SK-N-SH (cell line): ENCODE measurements around the gene GAB4. TPM values are rescaled to one million over a fixed set of nuclear protein-coding genes. Genes with fewer than 3 reads are reported as not detected.

Source experiments
- CTCF ChIA-PET: fragments of 300-600, 350-600 bp; formaldehyde crosslinking; extraction: SDS; loops from one replicate; lab custom pipeline; 2021; lab: Yijun Ruan, JAX
- POLR2A ChIA-PET: fragments of 350-600 bp; sonication (Branson Sonifier 250); formaldehyde crosslinking; extraction: SDS; loops from one replicate; lab custom pipeline; 2020; ENCODE audit warnings: antibody characterized with exemption, inconsistent platforms; lab: Yijun Ruan, JAX
- DNase-seq: peaks from one replicate; pipeline ENCODE4 v3.0.0; 2012
- H2AFZ ChIP-seq: fragments of 200-600 bp; sonication (generic); 2 replicates; pipeline ENCODE4 v1.8.1; 2016; ENCODE audit warnings: antibody characterized with exemption, mild to moderate bottlenecking, low read depth
- H3F3A ChIP-seq: fragments of 200-600 bp; sonication (generic); replicated peaks from 2 replicates; pipeline ENCODE3; 2016; ENCODE audit warnings: antibody characterized with exemption, mild to moderate bottlenecking; ENCODE audit not compliant: insufficient read depth
- H3K27ac ChIP-seq, 2 experiments: fragments of 200-500 bp in 1 of 2; fragments of 200-600 bp in 1 of 2; sonication (Bioruptor generic) in 1 of 2; sonication (generic), shearing (Covaris generic) in 1 of 2; 2 replicates each; pipeline versions ENCODE4 v1.5.1 to v1.6.1; 2014 to 2016; ENCODE audit warnings: low read depth in 2 of 2, inconsistent platforms in 1 of 2, low read length in 1 of 2, mild to moderate bottlenecking in 1 of 2, mixed read lengths in 1 of 2
- H3K27me3 ChIP-seq: fragments of 200-600 bp; sonication (generic), shearing (Covaris generic); 2 replicates; pipeline ENCODE4 v1.6.1; 2016; ENCODE audit warnings: mixed run types; ENCODE audit not compliant: insufficient read depth
- H3K36me3 ChIP-seq, 2 experiments: fragments of 200-500 bp in 1 of 2; fragments of 200-600 bp in 1 of 2; sonication (Bioruptor generic) in 1 of 2; sonication (generic) in 1 of 2; replicated peaks in 1 of 2; 2 replicates each; pipeline versions ENCODE3 to v1.5.1; 2014 to 2016; ENCODE audit warnings: low read length in 1 of 2, mild to moderate bottlenecking in 1 of 2; ENCODE audit not compliant: insufficient read depth in 2 of 2, control insufficient read depth in 1 of 2
- H3K4me1 ChIP-seq, 2 experiments: fragments of 200-500 bp in 1 of 2; fragments of 200-600 bp in 1 of 2; sonication (Bioruptor generic) in 1 of 2; sonication (generic), shearing (Covaris generic) in 1 of 2; 2 replicates each; pipeline versions ENCODE4 v1.5.1 to v1.6.1; 2014 to 2016; ENCODE audit warnings: low read depth in 1 of 2, low read length in 1 of 2, mixed run types in 1 of 2; ENCODE audit not compliant: insufficient read depth in 2 of 2, control insufficient read depth in 1 of 2
- H3K4me2 ChIP-seq: fragments of 200-600 bp; sonication (generic), shearing (Covaris generic); 2 replicates; pipeline ENCODE4 v1.6.1; 2017; ENCODE audit warnings: mixed run types
- H3K4me3 ChIP-seq, 2 experiments: fragments of 200-500 bp in 1 of 2; fragments of 200-600 bp in 1 of 2; sonication (Bioruptor generic) in 1 of 2; sonication (generic), shearing (Covaris generic) in 1 of 2; 2 replicates each; pipeline versions ENCODE4 v1.5.1 to v1.8.1; 2014 to 2016; ENCODE audit warnings: low read depth in 2 of 2, inconsistent platforms in 1 of 2, low read length in 1 of 2, mild to moderate bottlenecking in 1 of 2, mixed read lengths in 1 of 2, moderate library complexity in 1 of 2
- H3K79me2 ChIP-seq: fragments of 200-600 bp; sonication (generic); 2 replicates; pipeline ENCODE4 v1.8.1; 2017; ENCODE audit warnings: mild to moderate bottlenecking; ENCODE audit not compliant: insufficient read depth
- H3K9ac ChIP-seq: fragments of 200-600 bp; sonication (generic); 2 replicates; pipeline ENCODE4 v1.6.1; 2017; ENCODE audit warnings: mixed run types
- H3K9me2 ChIP-seq: fragments of 200-600 bp; sonication (generic); 2 replicates; pipeline ENCODE4 v1.6.1; 2017; ENCODE audit warnings: mixed run types
- H3K9me3 ChIP-seq: fragments of 200-600 bp; sonication (generic); 2 replicates; pipeline ENCODE4 v1.6.1; 2017; ENCODE audit warnings: mixed run types, mild to moderate bottlenecking, moderate library complexity
- H4K20me1 ChIP-seq: fragments of 200-600 bp; sonication (generic); 2 replicates; pipeline ENCODE4 v1.6.1; 2017; ENCODE audit warnings: mild to moderate bottlenecking, mixed run types; ENCODE audit not compliant: insufficient read depth
- CHD2 ChIP-seq: fragments of 150-350 bp; IDR thresholded peaks from 2 replicates; pipeline ENCODE4 v1.6.1; 2018; ENCODE audit warnings: low read length; ENCODE audit not compliant: partially characterized antibody
- CTCF ChIP-seq: fragments of 200-600 bp; sonication (generic); IDR thresholded peaks from 2 replicates; pipeline ENCODE4 v1.6.1; 2017; ENCODE audit warnings: antibody characterized with exemption, mild to moderate bottlenecking, moderate library complexity
- ELF1 ChIP-seq: IDR thresholded peaks from 2 replicates; pipeline ENCODE4 v1.4.0; 2012
- FOSL2 ChIP-seq: IDR thresholded peaks from 2 replicates; pipeline ENCODE4 v1.4.0; 2012; ENCODE audit warnings: low read depth, mild to moderate bottlenecking, moderate library complexity, borderline replicate concordance
- FOXJ3 ChIP-seq: sonication (generic); formaldehyde crosslinking; IDR thresholded peaks from 2 replicates; pipeline ENCODE4 v1.5.1; 2020; ENCODE audit warnings: mild to moderate bottlenecking, missing genetic modification reagents
- GABPA ChIP-seq: IDR thresholded peaks from 2 replicates; pipeline ENCODE4 v1.4.0; 2012; ENCODE audit warnings: low read depth, mild to moderate bottlenecking
- JUND ChIP-seq: IDR thresholded peaks from 2 replicates; pipeline ENCODE4 v1.4.0; 2012
- MEF2A ChIP-seq: IDR thresholded peaks from 2 replicates; pipeline ENCODE4 v1.4.0; 2012; ENCODE audit warnings: low read depth, borderline replicate concordance
- NFIC ChIP-seq: IDR thresholded peaks from 2 replicates; pipeline ENCODE4 v1.4.0; 2012; ENCODE audit warnings: borderline replicate concordance
- NRF1 ChIP-seq: IDR thresholded peaks from 2 replicates; pipeline ENCODE4 v1.6.1; 2012; ENCODE audit warnings: low read depth, mild to moderate bottlenecking, low read length
- PBX3 ChIP-seq: IDR thresholded peaks from 2 replicates; pipeline ENCODE4; 2012
- RXRA ChIP-seq: IDR thresholded peaks from 2 replicates; pipeline ENCODE4 v1.4.0; 2012; ENCODE audit warnings: low read depth, mild to moderate bottlenecking, borderline replicate concordance
- TEAD4 ChIP-seq: IDR thresholded peaks from 2 replicates; pipeline ENCODE4 v1.4.0; 2012; ENCODE audit warnings: mild to moderate bottlenecking, borderline replicate concordance; ENCODE audit not compliant: insufficient read depth
- USF1 ChIP-seq: IDR thresholded peaks from 2 replicates; pipeline ENCODE4 v1.4.0; 2012; ENCODE audit warnings: low read depth, borderline replicate concordance
- USF2 ChIP-seq: fragments of 150-350 bp; IDR thresholded peaks from 2 replicates; pipeline ENCODE4 v1.6.1; 2017; ENCODE audit warnings: antibody characterized with exemption, low read length, low read depth, borderline replicate concordance
- YY1 ChIP-seq: IDR thresholded peaks from 2 replicates; pipeline ENCODE4 v1.4.0; 2012; ENCODE audit warnings: low read depth, mild to moderate bottlenecking
- WGBS: methylation state at CpG from one replicate; pipeline ENCODE4 v1.1.6; 2017; ENCODE audit warnings: low lambda C conversion rate; 5-methylcytosine and 5-hydroxymethylcytosine counted together
- polyA plus RNA-seq, 3 experiments: library from polyadenylated mRNA; depleted of rRNA; stranded (reverse); fragments of >200 nt; gene quantifications; 2 replicates each; pipeline ENCODE4 v1.2.3, GENCODE V29; 2012

The GAB4 gene
- polyA plus RNA-seq, 1 of the 3 experiments (the other 2 are of a cell fraction), result not detected

GRCh38 chr22:16959345-16959930 lies 48.6 kb downstream of the GAB4 start:
- H3K4me2 ChIP-seq, result no peak overlapping the region
- no peak for DNase-seq
- 9% methylated on average over 10 of the region's 10 CpGs for WGBS
- H3K36me3 ChIP-seq, result no peaks in the 10 kb centered on the region
- no peaks in the 10 kb centered on the region for H3K79me2 ChIP-seq
- POLR2A ChIA-PET, result no interaction called here
- no peaks in the 10 kb centered on the region for H3K9me2 ChIP-seq
- no peak overlapping the region for H3K27ac ChIP-seq
- H3K9ac ChIP-seq, result no peak overlapping the region
- no peaks in the 10 kb centered on the region for H3F3A ChIP-seq
- no peaks in the 10 kb centered on the region for H3K4me1 ChIP-seq
- no peak overlapping the region for H3K4me3 ChIP-seq
- no peaks in the 10 kb centered on the region; the same call in 1 of the 2 replicates for H3K27me3 ChIP-seq
- H3K9me3 ChIP-seq, result no peaks in the 10 kb centered on the region
- CTCF ChIA-PET, result no interaction called here
- TF ChIP-seq JUND, result no peak
- no peak for TF ChIP-seq USF2
- no peak for TF ChIP-seq FOXJ3 (CRISPR knock-in tag)
- no peak for TF ChIP-seq TEAD4
- no peak for TF ChIP-seq RXRA
- no peak for TF ChIP-seq CHD2
- TF ChIP-seq NRF1, result no peak
- TF ChIP-seq PBX3, result no peak
- no peak for TF ChIP-seq YY1
- no peak for TF ChIP-seq ELF1
- no peak for TF ChIP-seq NFIC
- TF ChIP-seq CTCF, result no peak
- no peak for TF ChIP-seq FOSL2
- H4K20me1 ChIP-seq, result no peaks in the 10 kb centered on the region
- H2AFZ ChIP-seq, result no peak overlapping the region

- Histone ChIP-seq H2AFZ (no peak overlapping the region), H3K9me2 (no peaks in the 10 kb centered on the region), H3K27me3 (no peaks in the 10 kb centered on the region; the same call in 1 of the 2 replicates), H3K27ac (no peak overlapping the region), H3K9me3 (no peaks in the 10 kb centered on the region), H3K4me2 (no peak overlapping the region), H3K4me3 (no peak overlapping the region), H3K36me3 (no peaks in the 10 kb centered on the region), H3K79me2 (no peaks in the 10 kb centered on the region), H3K4me1 (no peaks in the 10 kb centered on the region), H3K9ac (no peak overlapping the region), H3F3A (no peaks in the 10 kb centered on the region), H4K20me1 (no peaks in the 10 kb centered on the region)
- POLR2A ChIA-PET, result no interaction called here
- no peak for TF ChIP-seq GABPA
- no peak for TF ChIP-seq CTCF
- TF ChIP-seq USF1, result no peak
- no peak for TF ChIP-seq NFIC
- no peak for TF ChIP-seq MEF2A
- CTCF ChIA-PET, result no interaction called here
- no peak for DNase-seq
- WGBS, result 0% methylated on average over 2 of the region's 2 CpGs
These were observed 49.5 kb downstream of the GAB4 start for GRCh38 chr22:16958475-16958874.
